Measurements from ENCODE around the gene EXTL2. TPM values are rescaled to one million over a fixed set of nuclear protein-coding genes. Genes with fewer than 3 reads are reported as not detected.

The EXTL2 gene
- 11.4 and 13.2 TPM in 2 replicates for total RNA-seq

GRCh38 chr1:100894603-100895539 is at the start of gene EXTL2:
EXTL2 (minus strand) TSS chr1:100894842; CDS start chr1:100888757, 6,085 bp downstream.

GRCh38 chr1:100895540-100896480 is 1.2 kb upstream of the EXTL2 start, which contains the start of gene SLC30A7:
SLC30A7 (plus strand) TSS chr1:100896090; CDS start chr1:100896263, 173 bp downstream.

Other genes starting within 250 kb of the EXTL2 start
- gene VCAM1, start 175.1 kb downstream of the EXTL2 start, total RNA-seq, result 53.9 and 128 TPM in 2 replicates
- gene SLC30A7, start 1.2 kb upstream of the EXTL2 start, total RNA-seq, result 24.3 and 31.8 TPM in 2 replicates
- gene DPH5, start 130.9 kb upstream of the EXTL2 start, total RNA-seq, result 21.7 and 24.8 TPM in 2 replicates